ENCODE measurements around the gene PLEKHA1.

Gene PLEKHA1

DNA sequence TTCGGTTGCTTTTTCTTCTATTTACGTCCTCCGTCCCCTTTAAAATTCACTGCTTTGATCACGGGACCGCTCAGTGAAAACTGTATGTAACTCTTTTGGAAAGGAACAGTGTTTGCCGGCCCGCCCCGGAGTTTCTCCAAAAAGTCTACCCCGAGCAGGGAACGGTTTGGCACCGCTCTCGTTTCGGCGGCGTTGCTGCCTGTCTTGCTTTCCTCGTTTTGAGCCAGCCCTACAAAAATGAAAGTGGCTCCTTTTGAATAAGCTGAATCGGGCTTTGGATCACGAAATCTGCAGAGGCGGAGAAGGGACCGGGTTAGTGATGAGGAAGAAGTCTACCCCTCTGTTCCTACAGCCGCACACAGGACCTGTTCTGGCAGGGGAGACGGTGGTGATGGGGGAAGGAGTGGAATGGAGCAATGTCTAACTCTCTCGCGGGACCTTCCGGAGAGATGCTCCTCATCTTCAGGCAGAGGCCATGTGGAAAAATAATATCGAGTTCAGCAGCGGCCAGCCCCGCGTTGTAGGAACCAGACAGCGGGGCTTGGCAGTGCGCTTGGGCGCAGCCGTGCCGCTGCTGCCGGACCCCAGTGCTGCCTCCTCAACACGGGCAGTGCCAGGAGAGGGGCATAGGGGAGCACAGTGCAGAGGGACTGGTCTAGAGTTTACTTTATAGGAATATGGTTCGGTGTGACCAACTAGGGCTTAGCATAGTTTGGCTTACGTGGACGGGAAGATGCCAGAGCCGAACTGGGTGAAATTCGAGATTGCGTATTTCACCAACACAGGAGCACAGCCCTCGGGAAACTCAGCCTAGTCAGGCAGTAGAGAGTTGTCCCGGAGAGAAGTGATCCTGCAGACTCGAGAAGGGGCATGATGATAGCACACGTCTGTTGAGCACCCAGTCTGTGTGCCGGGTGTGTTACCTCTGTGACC, 88.3 kb downstream of the PLEKHA1 start:
- TF ChIP-seq, protein P1, sequence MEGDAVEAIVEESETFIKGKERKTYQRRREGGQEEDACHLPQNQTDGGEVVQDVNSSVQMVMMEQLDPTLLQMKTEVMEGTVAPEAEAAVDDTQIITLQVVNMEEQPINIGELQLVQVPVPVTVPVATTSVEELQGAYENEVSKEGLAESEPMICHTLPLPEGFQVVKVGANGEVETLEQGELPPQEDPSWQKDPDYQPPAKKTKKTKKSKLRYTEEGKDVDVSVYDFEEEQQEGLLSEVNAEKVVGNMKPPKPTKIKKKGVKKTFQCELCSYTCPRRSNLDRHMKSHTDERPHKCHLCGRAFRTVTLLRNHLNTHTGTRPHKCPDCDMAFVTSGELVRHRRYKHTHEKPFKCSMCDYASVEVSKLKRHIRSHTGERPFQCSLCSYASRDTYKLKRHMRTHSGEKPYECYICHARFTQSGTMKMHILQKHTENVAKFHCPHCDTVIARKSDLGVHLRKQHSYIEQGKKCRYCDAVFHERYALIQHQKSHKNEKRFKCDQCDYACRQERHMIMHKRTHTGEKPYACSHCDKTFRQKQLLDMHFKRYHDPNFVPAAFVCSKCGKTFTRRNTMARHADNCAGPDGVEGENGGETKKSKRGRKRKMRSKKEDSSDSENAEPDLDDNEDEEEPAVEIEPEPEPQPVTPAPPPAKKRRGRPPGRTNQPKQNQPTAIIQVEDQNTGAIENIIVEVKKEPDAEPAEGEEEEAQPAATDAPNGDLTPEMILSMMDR (conservative IDR thresholded peaks at IDR 0.05), result no peak
- no peak overlapping the region for H3K27ac ChIP-seq

DNA sequence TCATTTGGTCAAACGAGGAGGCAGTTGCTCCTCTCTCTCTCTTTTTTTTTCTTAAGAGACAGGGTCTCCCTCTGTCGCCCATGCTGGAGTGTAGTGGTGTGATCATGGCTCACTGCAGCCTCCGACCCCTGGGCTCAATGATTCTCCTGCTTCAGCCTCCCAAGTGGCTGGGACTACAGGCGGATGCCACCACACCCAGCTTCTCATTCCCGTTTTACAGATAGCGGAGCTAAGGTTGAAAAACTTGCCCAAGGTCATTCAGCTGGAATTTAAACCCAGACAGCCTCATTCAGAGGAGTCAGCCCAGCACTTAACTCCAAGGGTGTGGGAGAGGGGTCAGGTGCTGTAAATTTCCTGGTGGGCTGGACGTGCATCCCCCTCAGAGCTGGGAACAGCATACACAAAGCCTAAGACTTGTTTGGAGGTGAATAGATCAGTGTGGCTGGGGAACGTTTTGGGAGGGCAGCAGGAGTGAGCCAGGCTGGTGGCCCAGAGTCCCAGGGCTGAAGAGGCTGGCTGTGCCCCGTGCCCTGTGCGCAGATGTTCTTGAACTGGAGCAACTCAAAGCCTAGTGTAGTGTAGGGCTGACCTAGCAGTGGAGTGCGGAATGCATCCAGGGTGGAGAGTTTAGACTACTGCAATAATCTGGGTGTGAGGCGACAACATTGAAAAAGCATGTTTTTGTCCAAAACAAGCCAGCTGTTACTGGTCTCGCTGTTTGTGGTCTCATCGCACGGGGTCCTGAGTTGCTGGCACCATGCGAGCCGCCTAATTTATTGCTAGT, 89.2 kb downstream of the PLEKHA1 start:
- H3K27ac ChIP-seq, result no peak overlapping the region
- TF ChIP-seq, protein P1 (conservative IDR thresholded peaks at IDR 0.05), result no peak

DNA sequence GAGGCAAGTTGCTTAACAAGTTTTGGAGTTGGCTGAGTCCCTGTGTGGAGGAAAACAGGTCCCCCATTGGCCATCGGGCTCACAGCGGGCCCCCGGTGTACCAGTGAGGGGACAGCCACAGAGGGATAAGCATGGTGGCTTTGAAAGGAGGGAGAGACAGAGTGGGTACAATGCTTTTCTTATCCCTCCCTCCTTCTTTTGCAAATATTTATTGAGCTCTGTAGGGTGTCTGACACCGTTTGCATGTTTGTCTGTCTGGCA, 89.7 kb downstream of the PLEKHA1 start:
- H3K27ac ChIP-seq, result no peak overlapping the region
- TF ChIP-seq, protein P1 (conservative IDR thresholded peaks at IDR 0.05), result no peak

DNA sequence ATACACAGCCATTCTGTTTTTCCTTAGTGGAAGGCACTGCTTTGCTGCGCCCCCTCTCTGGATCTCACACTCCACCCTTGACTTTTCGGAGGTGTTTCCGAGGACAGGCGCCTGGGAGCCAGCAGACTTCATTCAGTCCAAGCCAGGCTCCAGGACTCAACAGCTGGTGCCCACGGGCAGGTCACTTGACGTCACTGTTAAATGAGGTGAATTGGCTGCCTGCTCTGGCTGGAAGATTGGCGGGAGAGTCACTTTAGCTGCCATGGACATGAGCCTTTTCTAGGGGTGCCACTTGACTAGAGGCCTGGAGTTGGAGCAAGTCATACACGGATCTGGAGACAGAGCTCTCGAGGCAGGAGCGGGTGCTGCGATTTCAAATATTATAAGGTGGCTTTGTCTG, 90.1 kb downstream of the PLEKHA1 start:
- TF ChIP-seq, protein P1 (conservative IDR thresholded peaks at IDR 0.05), result no peak

DNA sequence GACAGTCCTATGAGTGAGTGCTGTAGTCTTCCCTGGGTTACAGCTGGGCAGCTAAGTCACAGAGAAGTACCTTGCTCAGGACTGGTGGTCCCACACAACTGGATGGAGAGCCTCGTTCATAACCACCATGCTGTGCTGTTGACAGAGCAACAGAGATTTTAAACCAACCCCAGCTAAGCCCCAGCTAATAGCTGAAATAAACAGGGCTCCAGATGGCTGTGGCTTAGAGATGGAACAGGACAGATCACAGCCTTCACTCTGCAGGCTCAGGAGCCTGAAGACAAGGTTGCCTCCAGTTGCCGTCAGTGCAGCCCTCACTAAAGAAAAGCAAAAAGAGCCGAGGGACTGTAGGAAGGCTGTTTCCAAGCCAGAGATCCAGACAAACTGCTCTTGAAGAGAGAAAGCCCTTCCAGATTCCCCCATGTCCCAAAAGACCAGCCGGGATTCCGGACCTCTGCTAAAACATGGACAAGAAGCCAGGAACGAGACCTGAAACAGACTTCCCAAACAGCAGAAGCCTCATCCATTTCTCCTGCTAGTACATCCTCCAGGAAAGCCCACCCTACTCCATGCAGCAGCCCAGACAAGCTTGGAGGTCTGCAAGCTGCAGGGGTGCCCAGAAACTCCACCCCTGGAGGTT, 91.0 kb downstream of the PLEKHA1 start:
- TF ChIP-seq, protein P1 (conservative IDR thresholded peaks at IDR 0.05), result no peak
- no peak overlapping the region for H3K27ac ChIP-seq

More for the DNA sequence above, 90.1 kb downstream of the PLEKHA1 start:
- H3K27ac ChIP-seq, result no peak overlapping the region

DNA sequence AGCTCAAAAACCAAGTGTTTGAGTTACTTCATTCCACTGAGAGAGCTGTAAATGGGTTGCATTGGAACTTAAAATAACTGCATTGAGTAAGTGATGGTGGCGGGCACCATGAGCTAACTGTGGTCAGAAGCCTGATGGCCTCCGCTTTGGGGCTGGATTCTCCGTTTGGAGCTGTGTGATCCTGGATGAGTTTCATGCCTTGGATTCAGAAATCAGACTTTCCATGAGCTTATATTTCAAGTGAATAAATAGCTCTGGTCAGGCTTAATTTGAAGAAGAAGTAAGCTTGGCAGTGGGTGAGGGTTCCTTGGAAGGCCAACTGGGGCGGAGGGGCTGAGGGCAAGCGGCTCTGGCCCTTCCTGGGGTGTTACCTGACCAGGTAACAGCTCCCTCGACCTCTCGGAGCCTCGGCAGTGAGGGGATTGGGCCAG, 92.5 kb downstream of the PLEKHA1 start:
- no peak overlapping the region for H3K27ac ChIP-seq
- TF ChIP-seq, protein P1 (conservative IDR thresholded peaks at IDR 0.05), result no peak

DNA sequence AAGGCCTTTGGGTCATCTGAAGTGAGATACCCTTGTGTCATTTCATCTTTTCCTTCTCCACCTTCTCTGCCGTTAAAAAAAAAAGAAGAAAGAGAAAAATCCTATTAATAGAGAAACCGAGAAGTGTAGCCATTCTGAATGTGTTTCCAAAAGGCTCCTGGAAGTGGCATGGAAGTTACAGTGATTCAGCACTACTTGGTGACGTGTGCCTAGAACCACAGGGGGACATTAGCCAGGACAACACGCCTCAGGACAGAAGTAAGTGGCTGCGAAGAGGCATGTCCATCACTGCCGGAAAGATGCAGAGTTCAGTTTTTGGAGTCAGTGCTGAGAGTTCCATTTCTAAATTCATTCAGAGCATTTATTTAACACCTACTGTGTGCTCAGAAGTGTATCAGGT, 93.2 kb downstream of the PLEKHA1 start:
- H3K27ac ChIP-seq, result no peak overlapping the region
- TF ChIP-seq, protein P1 (conservative IDR thresholded peaks at IDR 0.05), result no peak

Measured in VCaP (cell line).